Upper lobe of left lung (tissue), 6 donors: ENCODE results near the gene ELL3. TPM values are rescaled to one million over a fixed set of nuclear protein-coding genes. Genes with fewer than 3 reads are reported as not detected.

Experiments
- ATAC-seq, 2 donors: fragments of 200-7000 bp; cut with Tn5 transposase; one replicate each; pipeline ENCODE4 v1.9.1; 2022; ENCODE audit warnings: mild to moderate bottlenecking in 2 of 2, moderate library complexity in 2 of 2; ENCODE audit not compliant: low FRiP score in 2 of 2
- DNase-seq, 2 donors: peaks; one replicate each; pipeline ENCODE4 v3.0.0-alpha.2; 2019 to 2020
- H3K27ac ChIP-seq, 4 donors: fragments of 200-600 bp; sonication (generic); one replicate each; pipeline ENCODE4 v1.5.1; 2016 to 2019
- H3K27me3 ChIP-seq, 4 donors: fragments of 200-600 bp; sonication (generic); one replicate each; pipeline ENCODE4 v1.5.1; 2017 to 2019
- H3K36me3 ChIP-seq, 4 donors: fragments of 200-600 bp; sonication (generic); one replicate each; pipeline ENCODE4 v1.5.1; 2016 to 2019
- H3K4me1 ChIP-seq, 4 donors: fragments of 200-600 bp; sonication (generic); one replicate each; pipeline ENCODE4 v1.5.1; 2018 to 2019
- H3K4me3 ChIP-seq, 4 donors: fragments of 200-600 bp; sonication (generic); one replicate each; pipeline ENCODE4 v1.5.1; 2017 to 2019; ENCODE audit warnings: mild to moderate bottlenecking in 2 of 4, moderate library complexity in 1 of 4
- H3K9me3 ChIP-seq, 4 donors: fragments of 200-600 bp; sonication (generic); one replicate each; pipeline ENCODE4 v1.5.1; 2018 to 2019
- CTCF ChIP-seq, 6 experiments: fragments of 450-650 bp in 4 of 6; fragments of 200-600 bp in 2 of 6; sonication (generic) in 2 of 6; IDR thresholded peaks; one replicate each; pipeline ENCODE4 v1.5.1; 2016 to 2019; ENCODE audit warnings: antibody characterized with exemption in 6 of 6
- EP300 ChIP-seq, 4 donors: sonication (generic); formaldehyde crosslinking; IDR thresholded peaks; one replicate each; pipeline ENCODE4 v1.5.1; 2017; ENCODE audit warnings: antibody characterized with exemption in 4 of 4, control low read depth in 2 of 4
- POLR2A ChIP-seq, 4 donors: fragments of 450-650 bp; IDR thresholded peaks; one replicate each; pipeline ENCODE4 v1.5.1; 2016 to 2017; ENCODE audit warnings: antibody characterized with exemption in 4 of 4, mild to moderate bottlenecking in 2 of 4
- POLR2AphosphoS5 ChIP-seq, 2 donors: sonication (generic); formaldehyde crosslinking; IDR thresholded peaks; one replicate each; pipeline ENCODE4 v1.5.1; 2017; ENCODE audit warnings: antibody characterized with exemption in 2 of 2
- WGBS, 2 donors: methylation state at CpG; one replicate each; pipeline ENCODE4 v1.1.5; 2017 to 2018; 5-methylcytosine and 5-hydroxymethylcytosine counted together
- total RNA-seq, 6 donors: library from RNA; depleted of rRNA in 4 of 6; stranded (reverse); fragments of >200 nt in 4 of 6; gene quantifications; one replicate each; pipeline versions ENCODE4 v1.1.0 to v1.2.1, GENCODE V29; 2016 to 2021
- donor health status: DM: no; HTN: no; CAD: no; lungs with moderate emphysema.
- donor health status: DM: no; HTN: yes; CAD: no; lungs with severe emphysema.

Gene ELL3
- total RNA-seq, 6 donors from 2014 or later: 1.7 to 8.4 (median 4.3) TPM

GRCh38 chr15:43777267-43777914 lies 625 bp upstream of the ELL3 start:
- peak overlapping the region; percentile 65 to 86 (median 70) for H3K4me3 ChIP-seq
- TF ChIP-seq EP300 (IDR thresholded peaks at IDR 0.05): no peak
- TF ChIP-seq POLR2AphosphoS5 (IDR thresholded peaks at IDR 0.05): peak; percentile 26 to 62
- TF ChIP-seq CTCF (IDR thresholded peaks at IDR 0.05): peak; percentile 73 to 91 (median 88)
- no peak for TF ChIP-seq POLR2A (IDR thresholded peaks at IDR 0.05)
- DNase-seq: peak; percentile 88 to 91
- 4 to 8% methylated on average over 4 to 7 of the region's 31 CpGs for WGBS, 2 donors
- peak; percentile 91 to 92 for ATAC-seq
- no peaks in the 10 kb centered on the region for H3K27me3 ChIP-seq
- peaks cover 10 to 23% (median 14%) of the 10 kb centered on the region in 4 donors for H3K4me1 ChIP-seq
- peak overlapping the region; percentile 89 to 93 (median 92) for H3K27ac ChIP-seq
- H3K36me3 ChIP-seq: peaks cover 8 to 19% (median 11%) of the 10 kb centered on the region in 4 donors
- H3K9me3 ChIP-seq: no peaks in the 10 kb centered on the region

GRCh38 chr15:43776101-43776717 lies 557 bp downstream of the ELL3 start:
- peak; percentile 5 to 42 for ATAC-seq
- DNase-seq: peak; percentile 48 to 85
- H3K27ac ChIP-seq: peak overlapping the region; percentile 89 to 93 (median 92)
- H3K36me3 ChIP-seq: peaks cover 15 to 31% (median 21%) of the 10 kb centered on the region in 4 donors
- H3K9me3 ChIP-seq: no peaks in the 10 kb centered on the region
- no peaks in the 10 kb centered on the region for H3K27me3 ChIP-seq
- TF ChIP-seq EP300 (IDR thresholded peaks at IDR 0.05): no peak
- no peak for TF ChIP-seq POLR2AphosphoS5 (IDR thresholded peaks at IDR 0.05)
- TF ChIP-seq CTCF (IDR thresholded peaks at IDR 0.05): peak in 1 of 6 experiments; percentile 5
- no peak for TF ChIP-seq POLR2A (IDR thresholded peaks at IDR 0.05)
- H3K4me3 ChIP-seq: peak overlapping the region; percentile 65 to 86 (median 70)
- H3K4me1 ChIP-seq: peaks cover 12 to 23% (median 14%) of the 10 kb centered on the region in 4 donors
- WGBS, 2 donors: 41 to 55% methylated on average over 27 to 35 of the region's 35 CpGs

GRCh38 chr15:43775411-43775965 lies 1.3 kb downstream of the ELL3 start:
- Histone ChIP-seq H3K4me1 (peaks cover 12 to 23% (median 15%) of the 10 kb centered on the region in 4 donors), H3K27me3 (no peaks in the 10 kb centered on the region), H3K36me3 (peaks cover 15 to 38% (median 28%) of the 10 kb centered on the region in 4 donors), H3K9me3 (no peaks in the 10 kb centered on the region), H3K27ac (peak overlapping the region; percentile 89 to 93 (median 92)), H3K4me3 (peak overlapping the region in 3 of 4 donors; percentile 66 to 86 (median 73))
- ATAC-seq: no peak
- DNase-seq: peak in 1 of 2 donors; percentile 56
- peak in 1 of 2 donors; percentile 7 for TF ChIP-seq POLR2AphosphoS5 (IDR thresholded peaks at IDR 0.05)
- TF ChIP-seq CTCF (IDR thresholded peaks at IDR 0.05): peak in 2 of 6 experiments; percentile 17 to 23
- TF ChIP-seq POLR2A (IDR thresholded peaks at IDR 0.05): no peak
- 100% methylated on average over 1 of the region's 1 CpG for WGBS, 2 donors

- H3K4me1 ChIP-seq: peaks cover 12 to 23% (median 15%) of the 10 kb centered on the region in 4 donors
- 83 to 93% methylated on average over 4 of the region's 4 CpGs for WGBS, 2 donors
- H3K9me3 ChIP-seq: no peaks in the 10 kb centered on the region
- TF ChIP-seq POLR2AphosphoS5 (IDR thresholded peaks at IDR 0.05): no peak
- peaks cover 15 to 52% (median 41%) of the 10 kb centered on the region in 4 donors for H3K36me3 ChIP-seq
- H3K4me3 ChIP-seq: no peak overlapping the region
- DNase-seq: no peak
- H3K27me3 ChIP-seq: no peaks in the 10 kb centered on the region
- H3K27ac ChIP-seq: peak overlapping the region in 2 of 4 donors; percentile 15 to 93
- ATAC-seq: no peak
Measured at GRCh38 chr15:43774062-43774461, 2.7 kb downstream of the ELL3 start.

- DNase-seq (no peak), ATAC-seq (no peak)
- Histone ChIP-seq H3K4me3 (no peak overlapping the region), H3K27me3 (no peaks in the 10 kb centered on the region), H3K9me3 (no peaks in the 10 kb centered on the region), H3K27ac (peak overlapping the region in 3 of 4 donors; percentile 36 to 65 (median 48)), H3K4me1 (peaks cover 7 to 18% (median 10%) of the 10 kb centered on the region in 4 donors), H3K36me3 (peaks cover 19 to 66% (median 54%) of the 10 kb centered on the region in 4 donors)
- TF ChIP-seq EP300 (IDR thresholded peaks at IDR 0.05) (no peak), POLR2A (IDR thresholded peaks at IDR 0.05) (no peak)
Measured at GRCh38 chr15:43772624-43773023, 4.1 kb downstream of the ELL3 start.
